GM18498 (cell line): Measurements from ENCODE around the gene HYDIN.

ENCODE experiments used
- ATAC-seq: cut with Tn5 transposase; IDR thresholded peaks from one replicate; pipeline ENCODE4 v1.9.1; 2021; ENCODE audit warnings: mild to moderate bottlenecking, moderate library complexity; ENCODE audit not compliant: unreplicated experiment

The HYDIN gene

GRCh38 chr16:70769131-70769530, 461.4 kb downstream of the HYDIN start:
- no peak for ATAC-seq

DNA sequence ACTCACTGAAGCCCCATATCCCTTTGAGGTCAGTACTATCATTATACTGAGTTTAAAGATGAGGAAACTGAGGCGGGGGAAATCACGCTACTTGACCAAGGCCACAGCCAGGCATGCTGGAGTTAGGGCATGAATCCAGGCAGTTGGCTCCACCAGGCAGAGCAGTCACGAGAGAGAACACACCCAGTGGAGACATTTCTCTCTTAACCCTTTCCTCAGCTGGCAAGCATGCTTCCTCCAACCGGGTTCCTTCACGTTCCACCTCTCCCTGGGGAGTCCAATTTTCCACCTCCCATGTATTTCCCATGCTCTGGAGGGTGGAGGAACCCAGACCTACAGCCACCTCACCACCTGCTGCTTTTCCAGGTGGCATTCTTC, 462.3 kb downstream of the HYDIN start:
- ATAC-seq, result no peak

DNA sequence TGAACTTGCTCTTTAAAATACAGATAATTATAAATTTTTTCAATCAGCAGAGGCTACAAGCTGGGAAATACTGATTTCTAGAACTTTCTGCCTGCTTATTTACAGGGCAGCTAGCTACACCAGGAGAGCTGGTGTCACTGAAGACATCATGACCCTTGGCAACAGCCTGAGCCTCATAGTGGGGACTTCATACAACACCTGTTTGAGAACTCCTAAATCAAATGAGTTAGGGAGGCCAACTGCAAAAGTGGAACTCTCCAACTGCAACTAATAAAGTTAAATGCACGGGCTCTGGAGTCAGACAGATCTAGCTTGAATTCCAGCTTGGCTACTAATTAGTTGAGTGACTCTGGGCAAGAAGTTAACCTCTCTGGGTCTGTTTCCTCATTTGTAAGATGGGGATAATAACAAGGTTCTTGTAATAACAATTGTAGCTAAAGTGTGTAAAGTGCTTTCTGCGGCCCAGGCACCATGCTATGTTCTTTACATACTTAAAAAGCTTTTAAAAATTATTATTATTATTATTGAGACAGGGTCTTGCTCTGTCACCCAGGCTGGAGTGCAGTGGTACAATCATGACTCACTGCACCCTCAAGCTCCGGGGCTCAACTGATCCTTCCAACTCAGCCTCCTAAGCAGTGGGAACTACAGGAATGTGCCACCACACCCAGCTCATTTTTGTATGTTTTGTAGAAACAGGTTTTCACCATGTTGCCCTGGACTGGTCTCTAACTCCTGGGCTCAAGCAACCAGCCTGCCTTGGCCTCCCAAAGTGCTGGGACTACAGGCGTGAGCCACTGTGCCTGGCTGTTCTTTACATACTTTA, 462.9 kb downstream of the HYDIN start:
- no peak for ATAC-seq

GRCh38 chr16:70766658-70767057, 463.9 kb downstream of the HYDIN start:
- ATAC-seq, result no peak

- ATAC-seq, result no peak
These were observed 464.3 kb downstream of the HYDIN start for GRCh38 chr16:70766176-70766575.

GRCh38 chr16:70765491-70765890, 465.0 kb downstream of the HYDIN start:
- ATAC-seq, result no peak

- no peak for ATAC-seq
These were observed 465.9 kb downstream of the HYDIN start for GRCh38 chr16:70764632-70765031.

GRCh38 chr16:70760221-70760620, 470.3 kb downstream of the HYDIN start:
- ATAC-seq, result no peak

GRCh38 chr16:70759666-70760065, 470.9 kb downstream of the HYDIN start:
- ATAC-seq, result no peak

DNA sequence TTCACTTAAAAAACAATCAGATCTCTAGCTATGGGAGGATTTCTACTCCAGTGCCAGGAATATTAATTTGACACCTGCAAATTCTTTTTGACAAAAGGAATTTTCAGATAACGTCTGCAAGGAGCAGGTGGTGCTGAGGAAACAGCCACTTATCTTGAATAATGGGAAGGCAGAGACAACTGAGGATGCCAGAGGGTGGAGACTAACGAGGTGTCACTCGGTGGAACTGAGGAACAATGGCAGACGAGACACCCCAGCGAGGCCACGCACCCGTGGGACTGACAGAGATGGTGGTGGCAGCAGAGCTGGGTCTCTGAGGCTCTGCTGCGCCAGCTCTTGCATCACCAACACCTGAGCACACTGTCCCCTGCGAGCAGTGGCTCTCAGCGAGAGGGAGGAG, 471.7 kb downstream of the HYDIN start:
- no peak for ATAC-seq
